IMR-90 (cell line): ENCODE measurements around the gene HCK. TPM values are rescaled to one million over a fixed set of nuclear protein-coding genes. Genes with fewer than 3 reads are reported as not detected.

Source experiments
- ATAC-seq: fragments of 200-7000 bp; cut with Tn5 transposase; 2 replicates; pipeline ENCODE4 v1.9.1; 2020; ENCODE audit warnings: low read depth, mild to moderate bottlenecking, moderate library complexity
- BruUV-seq: library from RNA; stranded (reverse); fragments of 400-500 nt; replicated peaks from 2 replicates; lab custom pipeline; 2021; lab: Mats Ljungman, UMichigan
- CTCF ChIA-PET: fragments of 300-600 bp; formaldehyde crosslinking; extraction: SDS; loops from one replicate; lab custom pipeline; 2021; ENCODE audit warnings: antibody characterized with exemption; lab: Yijun Ruan, JAX
- POLR2A ChIA-PET: fragments of 300-600 bp; sonication (Branson Sonifier 250); formaldehyde crosslinking; loops from one replicate; lab custom pipeline; 2022; ENCODE audit warnings: antibody characterized with exemption; ENCODE audit not compliant: unreplicated experiment; lab: Charles Lee
- DNase-seq: peaks from one replicate; pipeline ENCODE4 v3.0.0; 2013
- H2AFZ ChIP-seq: replicated peaks from 2 replicates; pipeline ENCODE3; 2013; ENCODE audit warnings: low read length, mild to moderate bottlenecking; ENCODE audit not compliant: poor library complexity
- H2AK5ac ChIP-seq: 2 replicates; pipeline ENCODE4 v1.6.1; 2013; ENCODE audit warnings: low read depth, low read length, inconsistent platforms
- H2AK9ac ChIP-seq: replicated peaks from 2 replicates; pipeline ENCODE3; 2013; ENCODE audit warnings: mild to moderate bottlenecking, low read depth, low read length, moderate library complexity; ENCODE audit not compliant: poor library complexity
- H2BK120ac ChIP-seq: 2 replicates; pipeline ENCODE4 v1.6.1; 2013; ENCODE audit warnings: low read depth, low read length, inconsistent platforms
- H2BK15ac ChIP-seq: 3 replicates; pipeline ENCODE4 v1.6.1; 2013; ENCODE audit warnings: low read depth, low read length, inconsistent platforms
- H2BK20ac ChIP-seq: 2 replicates; pipeline ENCODE4 v1.6.1; 2013; ENCODE audit warnings: low read depth, mild to moderate bottlenecking, inconsistent platforms, low read length, moderate library complexity
- H2BK5ac ChIP-seq: 2 replicates; pipeline ENCODE4 v1.6.1; 2013; ENCODE audit warnings: mild to moderate bottlenecking, low read depth, low read length, inconsistent platforms; ENCODE audit not compliant: poor library complexity, severe bottlenecking
- H3K14ac ChIP-seq: replicated peaks from 2 replicates; pipeline ENCODE4 v1.6.1; 2013; ENCODE audit warnings: low read depth, low read length, inconsistent platforms
- H3K18ac ChIP-seq: 2 replicates; pipeline ENCODE4 v1.6.1; 2013; ENCODE audit warnings: low read depth, low read length, control low read depth
- H3K23ac ChIP-seq: 2 replicates; pipeline ENCODE4 v1.6.1; 2013; ENCODE audit warnings: low read depth, low read length, inconsistent platforms
- H3K27ac ChIP-seq: 2 replicates; pipeline ENCODE4 v1.5.1; 2013; ENCODE audit warnings: mild to moderate bottlenecking, control low read depth, low read length; ENCODE audit not compliant: insufficient read depth
- H3K27me3 ChIP-seq: 2 replicates; pipeline ENCODE4 v1.6.1; 2013; ENCODE audit warnings: low read length; ENCODE audit not compliant: control insufficient read depth, insufficient read depth
- H3K36me3 ChIP-seq: 2 replicates; pipeline ENCODE4 v1.6.1; 2013; ENCODE audit warnings: low read length, mixed read lengths; ENCODE audit not compliant: control insufficient read depth, insufficient read depth
- H3K4ac ChIP-seq: 2 replicates; pipeline ENCODE4 v1.6.1; 2013; ENCODE audit warnings: low read depth, low read length, inconsistent platforms
- H3K4me1 ChIP-seq: 2 replicates; pipeline ENCODE4 v1.6.1; 2013; ENCODE audit warnings: low read length, mixed read lengths; ENCODE audit not compliant: control insufficient read depth, insufficient read depth
- H3K4me2 ChIP-seq: 2 replicates; pipeline ENCODE4 v1.6.1; 2013; ENCODE audit warnings: low read depth, mild to moderate bottlenecking, control low read depth, low read length, moderate library complexity
- H3K4me3 ChIP-seq: 2 replicates; pipeline ENCODE4 v1.5.1; 2013; ENCODE audit warnings: low read depth, mild to moderate bottlenecking, control low read depth, low read length, moderate library complexity; ENCODE audit not compliant: insufficient read depth
- H3K56ac ChIP-seq: 2 replicates; pipeline ENCODE4 v1.6.1; 2013; ENCODE audit warnings: low read length, inconsistent platforms; ENCODE audit not compliant: insufficient read depth; ENCODE audit errors: extremely low read depth
- H3K79me1 ChIP-seq, 2 experiments: 2 replicates each; pipeline ENCODE4 v1.6.1; 2013; ENCODE audit warnings: low read length in 2 of 2, inconsistent platforms in 1 of 2, low read depth in 1 of 2
- H3K9ac ChIP-seq: 2 replicates; pipeline ENCODE4 v1.6.1; 2013; ENCODE audit warnings: low read depth, low read length, control low read depth
- H3K9me1 ChIP-seq: 2 replicates; pipeline ENCODE4 v1.6.1; 2013; ENCODE audit warnings: low read length, inconsistent platforms; ENCODE audit not compliant: insufficient read depth
- H3K9me3 ChIP-seq: 2 replicates; pipeline ENCODE4 v1.6.1; 2013; ENCODE audit warnings: low read length; ENCODE audit not compliant: control insufficient read depth, insufficient read depth
- H4K20me1 ChIP-seq: 2 replicates; pipeline ENCODE4 v1.6.1; 2013; ENCODE audit warnings: low read length, inconsistent platforms; ENCODE audit not compliant: insufficient read depth
- H4K5ac ChIP-seq: 2 replicates; pipeline ENCODE4 v1.6.1; 2013; ENCODE audit warnings: mild to moderate bottlenecking, low read depth, low read length, control low read depth
- H4K8ac ChIP-seq, 2 experiments: 2 replicates each; pipeline ENCODE4 v1.6.1; 2013; ENCODE audit warnings: low read depth in 2 of 2, low read length in 2 of 2, control low read depth in 1 of 2, inconsistent platforms in 1 of 2
- H4K91ac ChIP-seq: 2 replicates; pipeline ENCODE4 v1.6.1; 2013; ENCODE audit warnings: low read depth, low read length, inconsistent platforms; ENCODE audit not compliant: insufficient read depth
- BHLHE40 ChIP-seq: fragments of 150-350 bp; IDR thresholded peaks from 2 replicates; pipeline ENCODE4 v1.6.1; 2016; ENCODE audit warnings: mild to moderate bottlenecking, low read depth, low read length
- CEBPB ChIP-seq: IDR thresholded peaks from 2 replicates; pipeline ENCODE4 v1.6.1; 2012; ENCODE audit warnings: low read depth, low read length, improper control_type of control experiment
- CHD1 ChIP-seq: IDR thresholded peaks from 2 replicates; pipeline ENCODE4 v1.6.1; 2012; ENCODE audit warnings: low read depth, low read length, improper control_type of control experiment
- ELK1 ChIP-seq: fragments of 150-350 bp; IDR thresholded peaks from 2 replicates; pipeline ENCODE4 v1.6.1; 2016; ENCODE audit warnings: low read depth, mild to moderate bottlenecking, low read length, moderate library complexity, borderline replicate concordance
- FOS ChIP-seq: fragments of 150-350 bp; IDR thresholded peaks from 2 replicates; pipeline ENCODE4 v1.6.1; 2016; ENCODE audit warnings: low read depth, low read length
- MAZ ChIP-seq: IDR thresholded peaks from 2 replicates; pipeline ENCODE4 v1.6.1; 2012; ENCODE audit warnings: low read depth, mild to moderate bottlenecking, low read length, improper control_type of control experiment, moderate library complexity, borderline replicate concordance
- MXI1 ChIP-seq: IDR thresholded peaks from 2 replicates; pipeline ENCODE4 v1.6.1; 2012; ENCODE audit warnings: low read depth, mild to moderate bottlenecking, low read length, moderate library complexity, borderline replicate concordance
- NFE2L2 ChIP-seq: fragments of 150-350 bp; IDR thresholded peaks from 2 replicates; pipeline ENCODE4 v1.6.1; 2016; ENCODE audit warnings: low read depth, mild to moderate bottlenecking, low read length
- POLR2A ChIP-seq: IDR thresholded peaks from 2 replicates; pipeline ENCODE4 v1.6.1; 2012; ENCODE audit warnings: mild to moderate bottlenecking, low read depth, low read length
- RAD21 ChIP-seq: IDR thresholded peaks from 2 replicates; pipeline ENCODE4 v1.6.1; 2012; ENCODE audit warnings: low read length, improper control_type of control experiment
- SMC3 ChIP-seq: fragments of 150-350 bp; IDR thresholded peaks from 2 replicates; pipeline ENCODE4 v1.6.1; 2016; ENCODE audit warnings: low read depth, mild to moderate bottlenecking, antibody characterized with exemption, low read length, moderate library complexity
- USF2 ChIP-seq: fragments of 150-350 bp; IDR thresholded peaks from 2 replicates; pipeline ENCODE4 v1.6.1; 2017; ENCODE audit warnings: mild to moderate bottlenecking, antibody characterized with exemption, low read length, low read depth
- WGBS, 2 experiments: methylation state at CpG; one replicate each; pipeline versions ENCODE4 v1.1.5 to v1.1.7; 2013; ENCODE audit warnings: missing lambda C conversion rate in 2 of 2; ENCODE audit not compliant: insufficient read length in 1 of 2; ENCODE audit errors: extremely low coverage in 2 of 2; 5-methylcytosine and 5-hydroxymethylcytosine counted together
- dilution Hi-C: fragments of 300-500 bp; cut with HindIII; formaldehyde crosslinking; loops from one replicate; pipeline ENCODE4 v1.14.3; 2018; ENCODE audit warnings: low sequenced_read_pairs; ENCODE audit not compliant: unreplicated experiment
- in situ Hi-C: fragments of 300-500 bp; cut with MboI; formaldehyde crosslinking; loops from 3 replicates; pipeline ENCODE4 v1.14.3; 2019; ENCODE audit warnings: low sequenced_read_pairs, inconsistent platforms, mixed read lengths
- intact Hi-C: fragments of 100-400 bp; cut with micrococcal nuclease; formaldehyde crosslinking; loops from 2 replicates; pipeline ENCODE4 v1.10.0; 2022
- polyA plus RNA-seq, 3 experiments: library from polyadenylated mRNA; depleted of rRNA; stranded (reverse); fragments of >200 nt; gene quantifications; 2 replicates each; pipeline ENCODE4 v1.2.3, GENCODE V29; 2012; ENCODE audit warnings: low replicate concordance in 1 of 3
- total RNA-seq: library from RNA; depleted of rRNA; stranded (reverse); fragments of >200 nt; gene quantifications from 2 replicates; pipeline ENCODE4 v1.2.3, GENCODE V29; 2012

HCK gene
- total and polyA plus RNA-seq, 2 of the 4 experiments (the other 2 are of a cell fraction): not detected

- WGBS, 2 experiments: no CpG with 5 or more reads among the region's 5 CpGs
Measured at GRCh38 chr20:32112841-32113240, 60.8 kb downstream of the HCK start.

More at GRCh38 chr20:32112841-32113240, 60.8 kb downstream of the HCK start:
- in situ Hi-C loops: no loop called here
- no peak for TF ChIP-seq SMC3
- TF ChIP-seq USF2: no peak
- TF ChIP-seq MXI1: no peak
- no peak for TF ChIP-seq BHLHE40
- no peak for TF ChIP-seq NFE2L2
- TF ChIP-seq POLR2A: no peak
- TF ChIP-seq CEBPB: no peak
- TF ChIP-seq FOS: no peak
- TF ChIP-seq CHD1: no peak
- no peak for TF ChIP-seq MAZ
- TF ChIP-seq RAD21: no peak
- TF ChIP-seq ELK1: no peak
- Histone ChIP-seq H3K4me2 (no peak overlapping the region), H3K27ac (no peak overlapping the region), H3K56ac (no peak overlapping the region), H3K27me3 (no peaks in the 10 kb centered on the region), H3K9me3 (no peaks in the 10 kb centered on the region), H2BK20ac (no peak overlapping the region), H4K91ac (no peak overlapping the region), H4K5ac (no peak overlapping the region), H3K36me3 (peaks cover 6% of the 10 kb centered on the region), H2AK5ac (no peak overlapping the region), H3K4me1 (peaks cover 4% of the 10 kb centered on the region), H3K4ac (no peak overlapping the region), H3K9ac (no peak overlapping the region), H2BK5ac (no peak overlapping the region), H2BK15ac (no peak overlapping the region), H3K14ac (no peak overlapping the region), H2BK120ac (no peak overlapping the region), H3K23ac (no peak overlapping the region), H3K4me3 (no peak overlapping the region), H3K9me1 (peaks cover 12% of the 10 kb centered on the region), H3K18ac (no peak overlapping the region), H4K20me1 (peaks cover 63% of the 10 kb centered on the region), H2AK9ac (no peak overlapping the region), H3K79me1 (peaks cover 37 to 79% of the 10 kb centered on the region in 2 experiments), H4K8ac (no peak overlapping the region), H2AFZ (no peak overlapping the region)
- BruUV-seq: no TSS peak
- DNase-seq: no peak
- ChIA-PET POLR2A (no interaction called here), CTCF (no interaction called here)
- ATAC-seq: no peak
- dilution Hi-C loops: no loop called here
- intact Hi-C loops: no loop called here
